HT1080 (cell line): ENCODE measurements around the gene YWHAQ. TPM values are rescaled to one million over a fixed set of nuclear protein-coding genes. Genes with fewer than 3 reads are reported as not detected.
A peak's percentile ranks its signal among the peaks of the same experiment; 100 is the strongest.

Experiments used
- DNase-seq: peaks from one replicate; pipeline ENCODE4 v3.0.0-alpha.2; 2015; ENCODE audit warnings: low read depth
- total RNA-seq: library from RNA; depleted of rRNA; stranded (reverse); fragments of >200 nt; shearing (Covaris generic); gene quantifications from 2 replicates; pipeline ENCODE4 v1.2.3, GENCODE V29; 2014

Gene YWHAQ
- total RNA-seq, 1 experiment from 2014 or later = 533 TPM

- peak; percentile 98 for DNase-seq
These were observed 24.9 kb upstream of the YWHAQ start for GRCh38 chr2:9655441-9656269.

- DNase-seq = peak; percentile 17
These were observed 23.8 kb upstream of the YWHAQ start for GRCh38 chr2:9654452-9655100.

- DNase-seq = no peak
These were observed 22.9 kb upstream of the YWHAQ start for GRCh38 chr2:9653485-9654271.

- DNase-seq = no peak
These were observed 22.2 kb upstream of the YWHAQ start for GRCh38 chr2:9652898-9653479.

- no peak for DNase-seq
These were observed 21.5 kb upstream of the YWHAQ start for GRCh38 chr2:9652267-9652666.

- no peak for DNase-seq
These were observed 19.5 kb upstream of the YWHAQ start for GRCh38 chr2:9650119-9650821.

GRCh38 chr2:9649261-9649660, 18.5 kb upstream of the YWHAQ start:
- DNase-seq = no peak

GRCh38 chr2:9648821-9649220, 18.0 kb upstream of the YWHAQ start:
- DNase-seq = no peak

- DNase-seq = no peak
These were observed 17.1 kb upstream of the YWHAQ start for GRCh38 chr2:9647884-9648283.

GRCh38 chr2:9646196-9647030, 15.6 kb upstream of the YWHAQ start:
- no peak for DNase-seq

- DNase-seq = no peak
These were observed 13.8 kb upstream of the YWHAQ start for GRCh38 chr2:9644603-9645002.

- DNase-seq = no peak
These were observed 13.2 kb upstream of the YWHAQ start for GRCh38 chr2:9644021-9644420.

- DNase-seq = no peak
These were observed 10.8 kb upstream of the YWHAQ start for GRCh38 chr2:9641641-9642040.

- DNase-seq = no peak
These were observed 9.8 kb upstream of the YWHAQ start for GRCh38 chr2:9640403-9641104.

GRCh38 chr2:9639740-9640343, 9.0 kb upstream of the YWHAQ start:
- DNase-seq = no peak

GRCh38 chr2:9639000-9639602, 8.3 kb upstream of the YWHAQ start:
- DNase-seq = no peak

GRCh38 chr2:9638532-9638931, 7.7 kb upstream of the YWHAQ start:
- peak; percentile 97 for DNase-seq

GRCh38 chr2:9637330-9637729, 6.5 kb upstream of the YWHAQ start:
- DNase-seq = peak; percentile 98

- no peak for DNase-seq
These were observed 3.3 kb upstream of the YWHAQ start for GRCh38 chr2:9634133-9634532.
